WERI-Rb-1 (cell line): ENCODE data around the gene SLC22A23.
A peak's percentile ranks its signal among the peaks of the same experiment; 100 is the strongest.

Source experiments
- DNase-seq: peaks from one replicate; pipeline ENCODE4 v3.0.0-alpha.2; 2020
- H3K27ac ChIP-seq: fragments of 250-450 bp; sonication (Bioruptor Pico); 2 replicates; pipeline ENCODE4 v1.5.1; 2020; ENCODE audit warnings: mild to moderate bottlenecking, moderate library complexity
- H3K27me3 ChIP-seq: fragments of 250-450 bp; sonication (Bioruptor Pico); 2 replicates; pipeline ENCODE4 v1.5.1; 2021; ENCODE audit warnings: mild to moderate bottlenecking, low read depth, moderate library complexity; ENCODE audit not compliant: insufficient read depth, severe bottlenecking
- H3K36me3 ChIP-seq: fragments of 250-450 bp; sonication (Bioruptor Pico); 2 replicates; pipeline ENCODE4 v1.5.1; 2020; ENCODE audit warnings: mild to moderate bottlenecking, moderate library complexity
- H3K4me3 ChIP-seq: 2 replicates; pipeline ENCODE4 v1.5.1; 2011; ENCODE audit warnings: low read depth, mild to moderate bottlenecking, control low read depth, low read length
- H3K9me3 ChIP-seq: fragments of 250-450 bp; sonication (Bioruptor Pico); 2 replicates; pipeline ENCODE4 v1.5.1; 2021; ENCODE audit warnings: mild to moderate bottlenecking, moderate library complexity; ENCODE audit not compliant: severe bottlenecking
- CTCF ChIP-seq: IDR thresholded peaks from 2 replicates; pipeline ENCODE4 v1.5.1; 2011; ENCODE audit warnings: low read depth, mild to moderate bottlenecking, control low read depth, inconsistent platforms, low read length

Gene SLC22A23

GRCh38 chr6:3351829-3352524 is 104.9 kb downstream of the SLC22A23 start:
- H3K27me3 ChIP-seq: no peaks in the 10 kb centered on the region
- H3K27ac ChIP-seq: peak overlapping the region; percentile 94
- no peak for TF ChIP-seq CTCF
- no peak for DNase-seq
- no peak overlapping the region for H3K4me3 ChIP-seq
- no peaks in the 10 kb centered on the region; the same call in 1 of the 2 replicates for H3K36me3 ChIP-seq
- no peaks in the 10 kb centered on the region for H3K9me3 ChIP-seq

GRCh38 chr6:3351105-3351676 is 105.7 kb downstream of the SLC22A23 start:
- no peaks in the 10 kb centered on the region for H3K27me3 ChIP-seq
- H3K4me3 ChIP-seq: no peak overlapping the region
- no peak for TF ChIP-seq CTCF
- H3K9me3 ChIP-seq: no peaks in the 10 kb centered on the region
- no peaks in the 10 kb centered on the region; the same call in 1 of the 2 replicates for H3K36me3 ChIP-seq
- peak overlapping the region; percentile 94 for H3K27ac ChIP-seq
- peak; percentile 75 for DNase-seq

GRCh38 chr6:3350252-3350796 is 106.5 kb downstream of the SLC22A23 start:
- Histone ChIP-seq H3K36me3 (no peaks in the 10 kb centered on the region; the same call in 1 of the 2 replicates), H3K27ac (peak overlapping the region; percentile 94), H3K4me3 (no peak overlapping the region), H3K27me3 (no peaks in the 10 kb centered on the region), H3K9me3 (no peaks in the 10 kb centered on the region)
- peak; percentile 86 for DNase-seq
- no peak for TF ChIP-seq CTCF

- TF ChIP-seq CTCF: no peak
- H3K27ac ChIP-seq: peak overlapping the region; percentile 94
- no peaks in the 10 kb centered on the region; the same call in 1 of the 2 replicates for H3K36me3 ChIP-seq
- no peak overlapping the region for H3K4me3 ChIP-seq
- no peak for DNase-seq
- no peaks in the 10 kb centered on the region for H3K9me3 ChIP-seq
- no peaks in the 10 kb centered on the region for H3K27me3 ChIP-seq
These were observed 107.2 kb downstream of the SLC22A23 start for GRCh38 chr6:3349388-3350251.

- no peak for TF ChIP-seq CTCF
- Histone ChIP-seq H3K9me3 (no peaks in the 10 kb centered on the region), H3K27me3 (no peaks in the 10 kb centered on the region), H3K36me3 (no peaks in the 10 kb centered on the region; the same call in 1 of the 2 replicates), H3K27ac (peak overlapping the region; percentile 94), H3K4me3 (no peak overlapping the region)
- DNase-seq: no peak
These were observed 108.0 kb downstream of the SLC22A23 start for GRCh38 chr6:3348821-3349220.
